OCI-LY7 (cell line): ENCODE results near the gene RNF220. TPM values are rescaled to one million over a fixed set of nuclear protein-coding genes. Genes with fewer than 3 reads are reported as not detected.

Experiments
- BruUV-seq: library from RNA; stranded (reverse); fragments of 400-500 nt; replicated peaks from 2 replicates; lab custom pipeline; 2021; lab: Mats Ljungman, UMichigan
- CTCF ChIA-PET: fragments of 300-600 bp; sonication (Branson Sonifier 250); formaldehyde crosslinking; loops from one replicate; lab custom pipeline; 2022; ENCODE audit warnings: antibody characterized with exemption; ENCODE audit not compliant: unreplicated experiment; lab: Charles Lee
- POLR2A ChIA-PET: fragments of 300-600 bp; sonication (Branson Sonifier 250); formaldehyde crosslinking; loops from one replicate; lab custom pipeline; 2022; ENCODE audit warnings: antibody characterized with exemption; lab: Charles Lee
- DNase-seq: peaks from one replicate; pipeline ENCODE4 v3.0.0-alpha.2; 2015; ENCODE audit warnings: low spot score
- H2AFZ ChIP-seq: fragments of 200-600 bp; sonication (generic), shearing (Covaris generic); 2 replicates; pipeline ENCODE4 v1.6.1; 2014; ENCODE audit warnings: mild to moderate bottlenecking, antibody characterized with exemption, low read length, moderate library complexity
- H3K27ac ChIP-seq: fragments of 200-600 bp; sonication (generic); 2 replicates; pipeline ENCODE4 v1.5.1; 2014; ENCODE audit warnings: mixed run types, low read depth, mild to moderate bottlenecking, moderate library complexity, low read length, inconsistent platforms; ENCODE audit not compliant: poor library complexity, severe bottlenecking
- H3K36me3 ChIP-seq: fragments of 200-600 bp; sonication (generic); 2 replicates; pipeline ENCODE4 v1.6.1; 2014; ENCODE audit warnings: mild to moderate bottlenecking, antibody characterized with exemption, low read length, moderate library complexity, mixed read lengths; ENCODE audit not compliant: insufficient read depth
- H3K4me1 ChIP-seq: fragments of 200-600 bp; sonication (generic); 2 replicates; pipeline ENCODE4 v1.5.1; 2014; ENCODE audit warnings: mild to moderate bottlenecking, low read length; ENCODE audit not compliant: insufficient read depth, poor library complexity, severe bottlenecking
- H3K4me2 ChIP-seq: fragments of 200-600 bp; sonication (generic); 2 replicates; pipeline ENCODE4 v1.6.1; 2014; ENCODE audit warnings: mild to moderate bottlenecking, low read length
- H3K4me3 ChIP-seq: fragments of 200-600 bp; sonication (generic); 2 replicates; pipeline ENCODE4 v1.5.1; 2014; ENCODE audit warnings: mild to moderate bottlenecking, low read depth, low read length; ENCODE audit not compliant: poor library complexity, severe bottlenecking
- H3K79me2 ChIP-seq: fragments of 200-600 bp; sonication (generic); 2 replicates; pipeline ENCODE4 v1.6.1; 2016; ENCODE audit warnings: low read depth, mild to moderate bottlenecking, low read length, moderate library complexity, mixed read lengths; ENCODE audit not compliant: insufficient read depth
- H3K9me2 ChIP-seq: fragments of 200-600 bp; sonication (generic); 2 replicates; pipeline ENCODE4 v1.6.1; 2016; ENCODE audit warnings: mild to moderate bottlenecking, low read length, mixed read lengths; ENCODE audit not compliant: insufficient read depth
- H3K9me3 ChIP-seq: fragments of 200-600 bp; sonication (generic); 2 replicates; pipeline ENCODE4 v1.6.1; 2014; ENCODE audit warnings: mild to moderate bottlenecking, mixed run types, low read length, mixed read lengths
- H4K20me1 ChIP-seq: fragments of 200-600 bp; sonication (generic); 2 replicates; pipeline ENCODE4 v1.6.1; 2014; ENCODE audit warnings: mild to moderate bottlenecking, antibody characterized with exemption, low read length, moderate library complexity, mixed read lengths; ENCODE audit not compliant: insufficient read depth
- CTCF ChIP-seq: fragments of 200-600 bp; sonication (generic); conservative IDR thresholded peaks from 2 replicates; pipeline ENCODE4 v1.5.1; 2014; ENCODE audit warnings: mild to moderate bottlenecking, antibody characterized with exemption, low read length, moderate library complexity, mixed read lengths
- EZH2phosphoT487 ChIP-seq: fragments of 200-600 bp; sonication (generic); IDR thresholded peaks from 2 replicates; pipeline ENCODE4 v1.6.1; 2018; ENCODE audit warnings: low read depth, borderline replicate concordance, mild to moderate bottlenecking, mixed run types, antibody characterized with exemption, low read length, moderate library complexity, mixed read lengths
- intact Hi-C: fragments of 100-400 bp; cut with micrococcal nuclease; formaldehyde crosslinking; loops from one replicate; pipeline ENCODE4 v1.10.0; 2022; ENCODE audit not compliant: unreplicated experiment
- total RNA-seq, 2 experiments: library from RNA; depleted of rRNA in 1 of 2; stranded (reverse); fragments of >200 nt in 1 of 2; shearing (Covaris generic) in 1 of 2; gene quantifications; 2 replicates each; pipeline ENCODE4 v1.2.3, GENCODE V29; 2014 to 2022

RNF220 gene
- total RNA-seq, 2 experiments from 2014 or later = 82.3 to 85.5 TPM

DNA sequence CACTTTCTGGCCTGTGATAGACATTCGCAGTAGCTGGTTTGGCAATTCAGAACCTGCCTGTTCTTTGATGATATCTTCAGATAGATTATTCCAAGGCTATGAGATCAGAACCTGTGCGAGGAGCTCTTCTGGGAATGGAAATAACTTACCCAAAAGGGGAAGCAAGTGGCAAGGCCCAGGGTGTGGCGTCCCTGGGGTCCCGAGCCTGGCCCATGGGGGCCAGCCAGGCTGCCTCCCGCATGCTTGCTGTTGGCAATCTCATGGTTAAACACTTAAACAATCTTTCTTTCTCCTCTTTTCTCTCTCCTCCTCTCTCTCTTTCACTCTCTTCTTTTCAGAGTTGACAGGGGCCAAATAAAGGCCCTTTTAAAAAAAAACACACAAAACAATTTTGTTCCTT, 108.1 kb downstream of the RNF220 start:
- CTCF ChIA-PET = no interaction called here
- no peak overlapping the region for H3K4me2 ChIP-seq

GRCh38 chr1:44514673-44515072, 109.6 kb downstream of the RNF220 start:
- BruUV-seq = no TSS peak
- CTCF ChIA-PET = no interaction called here
- no peaks in the 10 kb centered on the region for H3K9me3 ChIP-seq
- no peak overlapping the region for H2AFZ ChIP-seq
- POLR2A ChIA-PET = interaction anchor here (0.7 to 0.9 kb wide), 2 partner anchors 17 to 577 kb away, joined by 3 to 4 read pairs; no protein-coding TSS in a partner anchor
- H3K4me1 ChIP-seq = no peaks in the 10 kb centered on the region
- no peak overlapping the region for H3K4me3 ChIP-seq
- no peaks in the 10 kb centered on the region for H3K79me2 ChIP-seq
- H3K4me2 ChIP-seq = no peak overlapping the region
- H3K36me3 ChIP-seq = no peaks in the 10 kb centered on the region
- DNase-seq = no peak
- H4K20me1 ChIP-seq = no peaks in the 10 kb centered on the region
- intact Hi-C loops = no loop called here
- no peak for TF ChIP-seq CTCF
- TF ChIP-seq EZH2phosphoT487 = no peak
- no peak overlapping the region for H3K27ac ChIP-seq
- H3K9me2 ChIP-seq = no peaks in the 10 kb centered on the region

More for the DNA sequence above, 108.1 kb downstream of the RNF220 start:
- no peak for TF ChIP-seq CTCF
- TF ChIP-seq EZH2phosphoT487 = no peak
- Histone ChIP-seq H3K4me1 (no peaks in the 10 kb centered on the region), H3K27ac (no peak overlapping the region), H3K36me3 (no peaks in the 10 kb centered on the region), H2AFZ (no peak overlapping the region), H4K20me1 (no peaks in the 10 kb centered on the region), H3K79me2 (no peaks in the 10 kb centered on the region), H3K9me3 (no peaks in the 10 kb centered on the region), H3K9me2 (no peaks in the 10 kb centered on the region), H3K4me3 (no peak overlapping the region)
- intact Hi-C loops = no loop called here
- no TSS peak for BruUV-seq
- no peak for DNase-seq
- POLR2A ChIA-PET = no interaction called here

DNA sequence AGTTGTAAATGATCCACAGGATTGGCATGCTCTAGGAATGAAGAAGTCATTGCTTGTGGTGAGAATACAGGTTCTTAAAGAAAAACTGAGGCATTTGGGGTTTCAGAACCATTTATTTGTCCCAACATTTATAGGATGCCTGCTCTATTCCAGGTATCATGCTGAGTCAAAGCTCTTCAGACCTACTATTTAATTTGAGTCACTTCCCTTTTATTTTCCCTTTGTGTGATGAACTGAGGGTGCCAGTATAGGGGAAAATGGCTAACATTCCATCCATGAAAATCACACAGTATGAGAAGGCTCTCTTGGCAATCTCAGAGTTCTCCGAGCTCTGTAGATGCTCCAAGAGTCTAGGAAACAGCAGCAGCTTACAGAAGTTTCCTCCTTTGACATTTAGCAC, 110.4 kb downstream of the RNF220 start:
- no peaks in the 10 kb centered on the region for H3K4me1 ChIP-seq
- ChIA-PET CTCF (no interaction called here), POLR2A (no interaction called here)
- no TSS peak for BruUV-seq
- H3K9me2 ChIP-seq = no peaks in the 10 kb centered on the region
- no peaks in the 10 kb centered on the region for H3K79me2 ChIP-seq
- H3K4me3 ChIP-seq = no peak overlapping the region
- no peak overlapping the region for H3K27ac ChIP-seq
- no peak overlapping the region for H3K4me2 ChIP-seq
- no peaks in the 10 kb centered on the region for H3K36me3 ChIP-seq
- H3K9me3 ChIP-seq = no peaks in the 10 kb centered on the region
- no peak for DNase-seq
- intact Hi-C loops = no loop called here
- H2AFZ ChIP-seq = no peak overlapping the region
- H4K20me1 ChIP-seq = no peaks in the 10 kb centered on the region
- no peak for TF ChIP-seq EZH2phosphoT487
- TF ChIP-seq CTCF = no peak
